ENCODE data around the gene TTLL12. TPM values are rescaled to one million over a fixed set of nuclear protein-coding genes. Genes with fewer than 3 reads are reported as not detected.

Gene TTLL12
- total and polyA plus RNA-seq, 2 donors (not counting 1 experiment from before 2014, with no cell fraction given): 11.0 to 21.3 TPM

- ChIA-PET POLR2A (no interaction called here), CTCF (no interaction called here)
- no peaks in the 10 kb centered on the region for H3K9me3 Mint-ChIP-seq (ENCODE audit: insufficient read depth)
- no peak overlapping the region for H3K4me3 ChIP-seq (ENCODE audit: control extremely low read depth in 1 of 5, extremely low read depth in 1 of 5, insufficient read depth in 1 of 5, low read depth in 2 of 5, low read length in 4 of 5)
- no peak overlapping the region for H3K4me3 Mint-ChIP-seq
- H3K27ac ChIP-seq (ENCODE audit: low read length in 2 of 2): no peak overlapping the region
- no peak overlapping the region for H2AFZ ChIP-seq (ENCODE audit: insufficient read depth, low read depth, low read length, poor library complexity, severe bottlenecking)
- WGBS (ENCODE audit: insufficient coverage): 51% methylated on average over 21 of the region's 23 CpGs
- H3K9me3 ChIP-seq (ENCODE audit: control extremely low read depth in 1 of 3, control insufficient read depth in 2 of 3, insufficient read depth in 1 of 3, low read length in 2 of 3): no peaks in the 10 kb centered on the region
- H3K27me3 Mint-ChIP-seq: peaks cover 5% of the 10 kb centered on the region
- DNase-seq (no peak), ATAC-seq (ENCODE audit: low read depth) (no peak)
- peaks cover 0 to 11% (median 0%) of the 10 kb centered on the region in 4 experiments for H3K27me3 ChIP-seq (replicated peaks in 1 of 4; ENCODE audit: control extremely low read depth in 1 of 4, control insufficient read depth in 3 of 4, insufficient read depth in 4 of 4, low read length in 3 of 4)
- H3K9ac ChIP-seq (ENCODE audit: low read length): no peak overlapping the region
- H4K20me1 ChIP-seq (ENCODE audit: control insufficient read depth, insufficient read depth, low read length, poor library complexity, severe bottlenecking): no peaks in the 10 kb centered on the region
- H3K4me1 Mint-ChIP-seq: peaks cover 3% of the 10 kb centered on the region
- TF ChIP-seq EZH2 (IDR thresholded peaks at IDR 0.05; ENCODE audit: borderline replicate concordance, insufficient read depth, low read depth, low read length, poor library complexity, severe bottlenecking) (no peak), CTCF (IDR thresholded peaks at IDR 0.05) (no peak)
- H3K79me2 ChIP-seq (ENCODE audit: control insufficient read depth, insufficient read depth, low read length): no peaks in the 10 kb centered on the region
- intact Hi-C loops (cut with micrococcal nuclease): no loop called here
- no peak overlapping the region for H3K27ac Mint-ChIP-seq
- H3K4me1 ChIP-seq (ENCODE audit: control insufficient read depth in 2 of 2, insufficient read depth in 2 of 2, low read length in 2 of 2): peaks cover 0 to 5% of the 10 kb centered on the region in 2 donors
- no peaks in the 10 kb centered on the region for H3K36me3 ChIP-seq (replicated peaks in 1 of 2; ENCODE audit: control extremely low read depth in 1 of 2, control insufficient read depth in 1 of 2, extremely low read depth in 1 of 2, insufficient read depth in 2 of 2, low read length in 1 of 2)
- H3K4me2 ChIP-seq (replicated peaks; ENCODE audit: low read depth, low read length, poor library complexity, severe bottlenecking): no peak overlapping the region
Observed at GRCh38 chr22:43206509-43207161, 19.7 kb upstream of the TTLL12 start.

DNA sequence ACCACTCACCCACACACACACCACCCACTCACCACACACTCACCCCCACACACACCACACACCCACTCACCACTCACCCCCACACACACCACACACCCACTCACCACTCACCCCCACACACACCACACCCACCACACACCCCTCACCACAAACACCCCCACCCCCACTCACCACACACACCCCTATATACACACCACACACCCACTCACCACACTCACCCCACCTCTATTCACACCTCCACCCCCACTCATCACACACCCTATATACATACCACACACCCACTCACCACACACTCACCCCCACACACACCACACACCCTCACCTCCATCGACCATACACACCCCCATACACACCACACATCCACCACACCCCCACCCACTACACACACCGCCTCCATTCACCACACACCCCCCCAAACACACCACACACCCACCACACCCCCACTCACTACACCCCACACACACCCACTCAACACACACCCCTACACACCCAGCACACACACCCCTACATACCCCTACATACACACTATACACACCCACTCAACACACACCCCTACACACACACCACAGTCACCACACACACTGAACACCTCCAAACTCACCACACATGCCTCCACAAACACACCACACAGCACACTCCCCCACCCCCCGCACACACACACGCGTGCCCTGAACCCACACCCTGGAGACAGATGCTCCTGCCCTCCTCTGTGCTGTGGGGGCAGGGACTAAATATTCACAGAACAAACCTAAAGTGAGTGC, 19.0 kb upstream of the TTLL12 start:
- CTCF ChIA-PET: no interaction called here
- DNase-seq (no peak), ATAC-seq (ENCODE audit: low read depth) (no peak)
- Histone ChIP-seq H3K27me3 (replicated peaks in 1 of 4; ENCODE audit: control extremely low read depth in 1 of 4, control insufficient read depth in 3 of 4, insufficient read depth in 4 of 4, low read length in 3 of 4) (peaks cover 0 to 11% (median 0%) of the 10 kb centered on the region in 4 experiments), H3K36me3 (replicated peaks in 1 of 2; ENCODE audit: control extremely low read depth in 1 of 2, control insufficient read depth in 1 of 2, extremely low read depth in 1 of 2, insufficient read depth in 2 of 2, low read length in 1 of 2) (no peaks in the 10 kb centered on the region), H3K4me2 (replicated peaks; ENCODE audit: low read depth, low read length, poor library complexity, severe bottlenecking) (no peak overlapping the region), H3K4me3 (ENCODE audit: control extremely low read depth in 1 of 5, extremely low read depth in 1 of 5, insufficient read depth in 1 of 5, low read depth in 2 of 5, low read length in 4 of 5) (no peak overlapping the region), H4K20me1 (ENCODE audit: control insufficient read depth, insufficient read depth, low read length, poor library complexity, severe bottlenecking) (no peaks in the 10 kb centered on the region), H3K79me2 (ENCODE audit: control insufficient read depth, insufficient read depth, low read length) (no peaks in the 10 kb centered on the region), H3K9ac (ENCODE audit: low read length) (no peak overlapping the region), H3K27ac (ENCODE audit: low read length in 2 of 2) (no peak overlapping the region), H2AFZ (ENCODE audit: insufficient read depth, low read depth, low read length, poor library complexity, severe bottlenecking) (no peak overlapping the region), H3K9me3 (ENCODE audit: control extremely low read depth in 1 of 3, control insufficient read depth in 2 of 3, insufficient read depth in 1 of 3, low read length in 2 of 3) (no peaks in the 10 kb centered on the region), H3K4me1 (ENCODE audit: control insufficient read depth in 2 of 2, insufficient read depth in 2 of 2, low read length in 2 of 2) (peaks cover 0 to 5% of the 10 kb centered on the region in 2 donors)
- Mint-ChIP-seq H3K27ac (no peak overlapping the region), H3K9me3 (ENCODE audit: insufficient read depth) (no peaks in the 10 kb centered on the region), H3K27me3 (peaks cover 5% of the 10 kb centered on the region), H3K4me3 (no peak overlapping the region), H3K4me1 (peaks cover 3% of the 10 kb centered on the region)
- TF ChIP-seq EZH2 (IDR thresholded peaks at IDR 0.05; ENCODE audit: borderline replicate concordance, insufficient read depth, low read depth, low read length, poor library complexity, severe bottlenecking) (no peak), CTCF (IDR thresholded peaks at IDR 0.05) (no peak)
- POLR2A ChIA-PET: no interaction called here
- WGBS (ENCODE audit: insufficient coverage): 71% methylated on average over 5 of the region's 5 CpGs
- intact Hi-C loops (cut with micrococcal nuclease): no loop called here

Data from B cell (primary cell).